Measurements from ENCODE around the gene OR2T27.
"Not testable (repeated sequence)": the region's sequence is repeated elsewhere in the genome, so short reads cannot be mapped to it uniquely, and the experiment has no call there.

- not testable (repeated sequence) for TF ChIP-seq CTCF (IDR thresholded peaks at IDR 0.05; ENCODE audit: low read depth, low read length, poor library complexity, severe bottlenecking); EZH2phosphoT487 (IDR thresholded peaks at IDR 0.05; ENCODE audit: borderline replicate concordance, low read length)
These were observed 13.7 kb downstream of the OR2T27 start for GRCh38 chr1:248641583-248641982.
